Skeletal muscle cell (primary cell): ENCODE results near the gene SLC25A26.
"Not testable (repeated sequence)": the region's sequence is repeated elsewhere in the genome, so short reads cannot be mapped to it uniquely, and the experiment has no call there.

Experiments
- DNase-seq: peaks from one replicate; pipeline ENCODE4 v3.0.0-alpha.2; 2010; ENCODE audit warnings: low read depth
- H3K4me3 ChIP-seq: 2 replicates; pipeline ENCODE4 v1.5.1; 2011; ENCODE audit warnings: low read depth, mild to moderate bottlenecking, control low read depth, low read length, moderate library complexity

Gene SLC25A26

GRCh38 chr3:66416556-66417304 lies 195.9 kb downstream of the SLC25A26 start:
- no peak overlapping the region for H3K4me3 ChIP-seq
- DNase-seq: no peak

- no peak for DNase-seq
- no peak overlapping the region for H3K4me3 ChIP-seq
Observed at GRCh38 chr3:66418475-66418931, 197.7 kb downstream of the SLC25A26 start.

- DNase-seq: no peak
- no peak overlapping the region for H3K4me3 ChIP-seq
Observed at GRCh38 chr3:66419036-66419435, 198.2 kb downstream of the SLC25A26 start.

GRCh38 chr3:66421144-66421543 lies 200.3 kb downstream of the SLC25A26 start:
- DNase-seq, H3K4me3 ChIP-seq: not testable (repeated sequence)

GRCh38 chr3:66421893-66422292 lies 201.1 kb downstream of the SLC25A26 start:
- H3K4me3 ChIP-seq, DNase-seq: not testable (repeated sequence)

- H3K4me3 ChIP-seq: no peak overlapping the region
- DNase-seq: no peak
Observed at GRCh38 chr3:66423791-66424190, 203.0 kb downstream of the SLC25A26 start.

- DNase-seq: no peak
- H3K4me3 ChIP-seq: no peak overlapping the region
Observed at GRCh38 chr3:66425032-66425431, 204.2 kb downstream of the SLC25A26 start.

- H3K4me3 ChIP-seq: no peak overlapping the region
- no peak for DNase-seq
Observed at GRCh38 chr3:66425576-66426114, 204.8 kb downstream of the SLC25A26 start.

GRCh38 chr3:66426135-66426534 lies 205.3 kb downstream of the SLC25A26 start:
- no peak for DNase-seq

GRCh38 chr3:66427352-66427751 lies 206.6 kb downstream of the SLC25A26 start:
- no peak overlapping the region for H3K4me3 ChIP-seq

More at GRCh38 chr3:66426135-66426534, 205.3 kb downstream of the SLC25A26 start:
- H3K4me3 ChIP-seq: no peak overlapping the region

GRCh38 chr3:66427951-66428474 lies 207.2 kb downstream of the SLC25A26 start:
- DNase-seq: no peak
- H3K4me3 ChIP-seq: no peak overlapping the region

More at GRCh38 chr3:66427352-66427751, 206.6 kb downstream of the SLC25A26 start:
- no peak for DNase-seq
